Activated CD4-positive, alpha-beta T cell treated with anti-CD3 and anti-CD28 coated beads, Interleukin-2, amount 50 U/mL, for 24 hours (primary cell): ENCODE measurements around the gene ARHGEF28.

ENCODE experiments used
- DNase-seq, 2 donors: peaks; one replicate each; pipeline ENCODE4 v3.0.0-alpha.2; 2020; ENCODE audit warnings: low read depth in 1 of 2, low spot score in 1 of 2

Gene ARHGEF28

GRCh38 chr5:73732045-73732444 is 106.0 kb downstream of the ARHGEF28 start:
- DNase-seq = no peak

- DNase-seq = no peak
These were observed 107.2 kb downstream of the ARHGEF28 start for GRCh38 chr5:73733219-73733618.

GRCh38 chr5:73735032-73735734 is 109.2 kb downstream of the ARHGEF28 start:
- no peak for DNase-seq

- no peak for DNase-seq
These were observed 113.7 kb downstream of the ARHGEF28 start for GRCh38 chr5:73739650-73740049.

- no peak for DNase-seq
These were observed 114.3 kb downstream of the ARHGEF28 start for GRCh38 chr5:73740274-73740790.

GRCh38 chr5:73743161-73743560 is 117.2 kb downstream of the ARHGEF28 start:
- no peak for DNase-seq

- DNase-seq = no peak
These were observed 119.8 kb downstream of the ARHGEF28 start for GRCh38 chr5:73745836-73746235.

GRCh38 chr5:73746608-73747007 is 120.6 kb downstream of the ARHGEF28 start:
- no peak for DNase-seq

GRCh38 chr5:73747696-73748380 is 121.8 kb downstream of the ARHGEF28 start:
- no peak for DNase-seq

- no peak for DNase-seq
These were observed 122.8 kb downstream of the ARHGEF28 start for GRCh38 chr5:73748510-73749400.

- DNase-seq = no peak
These were observed 123.7 kb downstream of the ARHGEF28 start for GRCh38 chr5:73749485-73750270.

- DNase-seq = no peak
These were observed 125.4 kb downstream of the ARHGEF28 start for GRCh38 chr5:73751254-73751914.

- no peak for DNase-seq
These were observed 128.3 kb downstream of the ARHGEF28 start for GRCh38 chr5:73754254-73754653.

GRCh38 chr5:73757416-73757815 is 131.4 kb downstream of the ARHGEF28 start:
- DNase-seq = no peak

GRCh38 chr5:73759771-73760170 is 133.8 kb downstream of the ARHGEF28 start:
- DNase-seq = no peak

- DNase-seq = no peak
These were observed 137.5 kb downstream of the ARHGEF28 start for GRCh38 chr5:73763300-73764032.

GRCh38 chr5:73764586-73764985 is 138.6 kb downstream of the ARHGEF28 start:
- DNase-seq = no peak

- no peak for DNase-seq
These were observed 139.0 kb downstream of the ARHGEF28 start for GRCh38 chr5:73764996-73765395.

GRCh38 chr5:73766902-73767301 is 140.9 kb downstream of the ARHGEF28 start:
- DNase-seq = no peak
